Measurements from ENCODE around the gene MYO1D.
A peak's percentile ranks its signal among the peaks of the same experiment; 100 is the strongest.

Gene MYO1D

DNA sequence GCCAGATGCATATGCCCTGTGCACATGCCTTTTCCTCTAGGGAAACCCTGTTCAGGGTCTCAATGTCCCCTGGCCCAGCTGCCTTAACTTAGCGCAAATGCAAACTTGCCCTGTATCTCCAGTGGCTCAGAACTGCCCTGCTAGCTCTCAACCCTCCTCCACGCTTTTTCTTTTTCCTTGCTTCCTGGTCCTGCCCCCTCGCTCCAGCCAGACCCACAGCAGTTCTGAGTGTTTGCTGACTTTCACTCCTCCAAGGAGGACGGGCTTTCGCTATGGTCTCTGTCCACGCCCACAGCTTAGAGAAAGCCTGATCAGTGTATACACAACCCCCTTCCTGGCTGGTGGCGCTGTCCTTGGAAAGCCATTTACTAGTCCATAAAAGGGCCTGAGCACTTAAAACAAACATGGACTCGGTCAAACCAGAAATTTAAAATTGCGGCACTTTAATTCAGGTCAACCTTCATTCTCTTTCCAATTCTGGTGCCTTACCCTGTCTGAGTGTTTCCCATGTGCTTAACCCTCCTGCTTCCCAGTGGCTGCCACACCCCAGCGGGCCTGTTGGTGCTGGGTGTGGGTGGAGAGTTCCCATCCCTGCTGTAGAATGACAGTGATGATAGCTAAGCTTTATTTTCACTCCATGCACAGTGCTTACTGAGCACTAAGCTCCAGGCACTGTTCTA, 35.4 kb upstream of the MYO1D start:
- Histone ChIP-seq H3K9me3 (no peaks in the 10 kb centered on the region), H3K4me3 (ENCODE audit: low read depth, low read length) (no peak overlapping the region), H3K4me1 (no peaks in the 10 kb centered on the region), H3K27me3 (0 out of 2 replicates have a peak, but pooled peaks cover 4% of the 10 kb centered on the region), H3K36me3 (no peaks in the 10 kb centered on the region)
- no peak for TF ChIP-seq CTCF (IDR thresholded peaks at IDR 0.05; ENCODE audit: low read depth, low read length)
- no peak for DNase-seq

DNA sequence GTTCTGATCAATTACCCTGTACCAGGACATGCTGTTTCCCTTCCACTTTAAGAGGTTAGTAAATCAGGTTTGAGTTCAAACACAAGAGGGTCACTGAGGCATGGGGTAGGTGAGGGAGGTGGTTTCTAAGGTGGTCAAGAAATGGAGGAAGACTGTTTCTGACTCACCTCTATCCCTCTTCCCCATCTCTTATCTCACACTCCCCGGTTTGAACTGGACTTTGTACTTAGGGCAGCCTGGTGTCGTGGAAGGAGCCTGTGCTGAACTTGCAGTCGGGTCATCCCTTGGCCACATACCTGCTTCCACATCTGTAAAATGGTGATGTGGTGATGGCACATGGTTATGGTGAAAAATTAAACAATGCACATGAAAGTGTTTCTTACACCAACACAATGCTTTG, 33.8 kb upstream of the MYO1D start:
- H3K27me3 ChIP-seq = 0 out of 2 replicates have a peak, but pooled peaks cover 4% of the 10 kb centered on the region
- H3K36me3 ChIP-seq = no peaks in the 10 kb centered on the region
- DNase-seq = no peak
- no peaks in the 10 kb centered on the region for H3K9me3 ChIP-seq
- no peak for TF ChIP-seq CTCF (IDR thresholded peaks at IDR 0.05; ENCODE audit: low read depth, low read length)
- H3K4me1 ChIP-seq = no peaks in the 10 kb centered on the region
- no peak overlapping the region for H3K4me3 ChIP-seq (ENCODE audit: low read depth, low read length)

DNA sequence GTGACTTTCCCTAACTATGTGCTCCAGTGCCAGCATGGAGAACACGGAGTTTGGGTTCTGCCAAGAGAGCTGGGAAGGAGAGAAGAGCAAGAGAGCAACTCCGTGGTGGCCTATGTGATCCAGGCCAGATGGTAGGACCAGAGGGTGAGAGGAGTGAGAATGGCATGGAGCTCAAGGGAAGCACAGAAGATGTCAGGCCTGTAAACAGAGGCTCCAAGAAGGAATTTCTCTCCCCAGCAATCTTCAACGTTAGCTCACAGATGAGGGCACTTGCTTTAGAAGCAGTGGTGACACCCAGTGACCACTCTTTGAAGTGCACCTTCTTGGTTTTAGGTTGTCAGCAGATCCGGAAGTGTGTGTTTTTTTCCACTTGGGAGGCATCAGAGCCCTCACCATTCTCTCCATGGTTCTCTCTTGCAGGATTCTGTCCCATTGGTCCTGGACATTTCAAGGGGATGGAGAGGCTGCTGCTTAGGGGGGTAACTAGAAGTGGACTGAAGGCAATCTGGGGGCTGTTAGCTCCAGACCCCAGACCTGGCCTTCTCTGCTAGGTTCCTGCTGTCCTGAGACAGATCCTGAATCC, 33.0 kb upstream of the MYO1D start:
- no peaks in the 10 kb centered on the region for H3K4me1 ChIP-seq
- 0 out of 2 replicates have a peak, but pooled peaks cover 4% of the 10 kb centered on the region for H3K27me3 ChIP-seq
- no peak overlapping the region for H3K4me3 ChIP-seq (ENCODE audit: low read depth, low read length)
- DNase-seq = peak; percentile 52
- no peaks in the 10 kb centered on the region for H3K9me3 ChIP-seq
- H3K36me3 ChIP-seq = no peaks in the 10 kb centered on the region
- TF ChIP-seq CTCF (IDR thresholded peaks at IDR 0.05; ENCODE audit: low read depth, low read length) = peak; percentile 75

DNA sequence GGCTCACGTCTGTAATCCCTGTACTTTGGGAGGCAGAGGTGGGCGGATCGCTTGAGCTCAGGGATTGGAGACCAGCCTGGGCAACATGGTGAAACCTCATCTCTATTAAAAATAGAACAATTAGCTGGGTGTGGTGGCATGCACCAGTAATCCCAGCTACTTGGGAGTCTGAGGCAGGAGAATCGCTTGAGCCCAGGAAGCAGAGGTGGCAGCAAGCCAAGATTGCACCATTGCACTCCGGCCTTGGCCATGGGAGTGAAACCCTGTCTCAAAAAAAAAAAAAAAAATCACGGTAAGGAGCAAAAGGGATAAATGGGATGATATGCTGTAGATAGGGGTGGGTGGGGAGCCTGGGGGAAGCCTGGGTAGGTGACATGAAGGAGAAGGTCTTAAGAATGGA, 30.7 kb upstream of the MYO1D start:
- DNase-seq = no peak
- no peaks in the 10 kb centered on the region for H3K36me3 ChIP-seq

DNA sequence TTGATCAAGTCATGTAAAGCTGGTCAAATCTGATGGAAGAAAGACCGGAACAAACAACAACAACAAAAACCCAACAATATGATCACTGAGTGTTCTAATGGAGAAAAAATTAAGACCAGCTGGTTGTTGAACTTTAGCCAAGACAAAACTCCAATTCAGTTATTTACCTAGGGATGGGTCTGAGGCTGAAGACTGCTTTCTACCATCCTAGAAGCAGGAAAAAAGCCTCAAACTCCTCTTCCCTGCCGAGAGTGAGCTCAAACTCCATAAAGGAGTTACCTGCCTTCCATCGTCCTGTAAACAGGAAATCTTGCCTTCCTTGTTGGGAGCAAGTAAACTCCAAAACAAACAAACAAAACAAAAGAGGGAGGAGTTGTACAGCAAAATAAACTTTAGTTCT, 28.0 kb upstream of the MYO1D start:
- Histone ChIP-seq H3K4me3 (ENCODE audit: low read depth, low read length) (no peak overlapping the region), H3K9me3 (no peaks in the 10 kb centered on the region), H3K27me3 (no peaks in the 10 kb centered on the region), H3K4me1 (no peaks in the 10 kb centered on the region), H3K36me3 (no peaks in the 10 kb centered on the region)
- no peak for TF ChIP-seq CTCF (IDR thresholded peaks at IDR 0.05; ENCODE audit: low read depth, low read length)
- no peak for DNase-seq

More for the DNA sequence above, 30.7 kb upstream of the MYO1D start:
- Histone ChIP-seq H3K4me3 (ENCODE audit: low read depth, low read length) (no peak overlapping the region), H3K9me3 (no peaks in the 10 kb centered on the region), H3K4me1 (no peaks in the 10 kb centered on the region), H3K27me3 (0 out of 2 replicates have a peak, but pooled peaks cover 1% of the 10 kb centered on the region)
- TF ChIP-seq CTCF (IDR thresholded peaks at IDR 0.05; ENCODE audit: low read depth, low read length) = no peak
